GM19438 (cell line): ENCODE data around the gene EPS8L3.

Experiments used
- ATAC-seq: cut with Tn5 transposase; IDR thresholded peaks from one replicate; pipeline ENCODE4 v1.9.1; 2021; ENCODE audit warnings: low read depth; ENCODE audit not compliant: unreplicated experiment

The EPS8L3 gene

DNA sequence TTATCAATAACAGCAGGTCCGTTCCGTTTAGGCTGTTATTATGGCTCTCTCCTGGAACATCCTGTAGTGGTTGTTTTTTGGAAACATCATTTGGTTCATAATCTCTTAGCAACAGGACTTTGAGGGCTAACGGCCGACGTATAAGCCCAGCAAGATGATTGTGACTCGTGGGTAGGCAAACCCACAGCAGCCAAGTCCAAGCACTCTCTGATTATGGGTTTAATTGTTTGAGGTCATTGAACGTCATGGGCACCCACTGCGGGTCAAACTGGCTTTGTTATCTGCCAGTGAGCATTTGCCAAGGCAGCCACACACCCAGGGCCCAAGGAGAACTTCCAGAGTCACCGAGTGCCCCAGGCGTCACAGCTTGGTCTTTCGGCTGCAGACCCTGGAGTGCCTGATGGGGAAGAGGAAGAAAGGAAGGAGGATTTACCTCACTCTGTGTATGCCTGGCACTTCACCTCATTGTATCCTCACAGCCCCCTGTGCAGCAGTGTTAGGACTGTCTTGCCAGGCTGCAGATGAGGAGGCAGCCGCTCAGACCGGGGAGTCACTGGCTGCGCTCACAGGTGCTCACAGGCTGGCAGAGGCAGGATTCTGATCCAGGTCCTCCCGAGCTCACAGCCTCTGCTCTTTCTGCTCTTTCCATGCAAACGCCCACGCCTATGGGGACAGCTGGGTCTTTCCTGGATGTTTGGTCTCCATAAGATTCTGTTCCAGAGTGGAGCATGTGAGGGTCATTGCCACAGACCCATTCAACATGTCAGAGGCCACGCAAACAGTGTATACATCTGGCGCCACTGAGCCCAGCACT, 30.8 kb upstream of the EPS8L3 start:
- ATAC-seq = no peak

GRCh38 chr1:109793486-109794318, 30.0 kb upstream of the EPS8L3 start:
- no peak for ATAC-seq

DNA sequence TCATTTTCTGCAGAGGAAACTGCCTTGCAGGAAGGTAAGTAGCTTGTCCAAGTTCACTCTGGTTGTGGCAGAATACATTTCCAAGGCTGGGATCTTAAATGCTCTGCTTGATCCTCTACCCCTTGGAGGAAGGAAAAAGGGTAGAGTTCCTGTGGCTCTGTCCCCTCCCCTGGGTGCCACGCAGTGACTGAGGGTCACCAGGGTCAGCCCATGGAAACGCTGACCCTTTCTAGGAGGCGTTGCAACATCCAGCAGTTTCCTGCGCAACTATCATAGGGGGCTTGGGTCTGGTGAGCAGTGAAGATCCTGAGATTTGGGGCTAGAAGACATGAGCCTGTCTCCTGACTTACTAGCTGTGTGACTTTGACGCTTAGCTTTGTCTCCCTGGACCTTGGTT, 29.4 kb upstream of the EPS8L3 start:
- ATAC-seq = no peak

DNA sequence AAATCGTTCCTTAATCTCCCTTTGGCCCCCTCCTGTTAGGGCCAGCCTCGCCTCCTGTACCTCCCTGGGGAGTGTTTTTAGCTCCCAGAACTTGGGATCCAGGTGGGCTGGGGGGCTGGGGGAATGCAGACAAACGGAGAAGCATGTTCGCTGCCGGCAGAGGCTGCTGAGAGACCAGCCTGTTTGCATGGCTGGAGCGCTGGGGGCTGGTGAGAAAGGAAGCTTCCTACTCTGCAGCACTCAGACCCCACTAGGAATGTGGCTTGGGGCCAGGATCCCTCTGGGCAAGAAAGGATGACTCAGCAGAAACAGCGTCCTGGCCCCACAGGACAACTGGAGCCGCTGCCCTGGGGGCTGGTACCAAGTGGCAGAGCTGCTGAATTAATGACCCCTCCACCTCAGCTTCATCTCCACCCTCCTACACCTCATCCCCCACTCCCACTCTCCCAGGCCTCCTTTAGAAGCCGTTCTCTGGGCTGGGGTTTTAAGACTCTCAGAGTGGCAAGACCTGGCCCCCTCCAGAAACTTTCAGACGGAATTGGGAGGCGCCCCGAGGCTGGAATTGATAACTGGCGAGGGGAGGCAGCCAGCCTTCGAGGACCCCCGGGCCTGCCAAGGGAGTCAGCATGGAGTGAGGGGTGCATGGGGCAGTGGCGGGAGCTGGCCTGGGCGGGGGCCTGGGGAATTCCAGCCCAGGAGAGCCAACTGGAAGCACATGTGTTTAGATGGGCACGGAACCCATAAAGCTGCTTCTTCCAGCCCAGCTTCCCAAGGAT, 28.5 kb upstream of the EPS8L3 start:
- ATAC-seq = no peak

DNA sequence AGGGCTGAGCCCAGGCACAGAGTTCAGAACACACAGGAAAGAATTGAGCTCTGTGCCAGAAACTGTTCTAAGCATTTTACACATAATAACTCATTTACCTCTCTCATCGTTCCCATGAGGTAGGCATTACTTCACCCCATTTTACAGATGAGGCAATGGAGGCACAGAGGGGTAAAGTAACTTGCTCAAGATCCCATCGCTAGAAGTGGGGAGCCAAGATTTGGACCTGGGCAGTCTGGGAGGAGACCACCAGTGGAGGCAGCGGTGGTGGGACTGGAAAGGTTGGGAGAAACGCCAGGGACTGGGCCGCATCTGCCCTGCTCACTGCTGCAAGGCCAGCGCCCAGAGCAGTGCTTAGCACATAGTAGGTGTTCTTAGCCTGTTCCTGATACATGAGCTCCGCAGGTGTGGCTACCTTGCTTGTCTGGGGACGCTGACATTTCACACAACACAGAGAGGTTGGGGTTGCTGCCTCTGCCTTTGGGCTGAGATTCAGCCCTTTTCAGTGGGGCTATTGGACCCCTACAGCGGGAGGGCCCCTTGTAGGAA, 27.8 kb upstream of the EPS8L3 start:
- ATAC-seq = no peak

DNA sequence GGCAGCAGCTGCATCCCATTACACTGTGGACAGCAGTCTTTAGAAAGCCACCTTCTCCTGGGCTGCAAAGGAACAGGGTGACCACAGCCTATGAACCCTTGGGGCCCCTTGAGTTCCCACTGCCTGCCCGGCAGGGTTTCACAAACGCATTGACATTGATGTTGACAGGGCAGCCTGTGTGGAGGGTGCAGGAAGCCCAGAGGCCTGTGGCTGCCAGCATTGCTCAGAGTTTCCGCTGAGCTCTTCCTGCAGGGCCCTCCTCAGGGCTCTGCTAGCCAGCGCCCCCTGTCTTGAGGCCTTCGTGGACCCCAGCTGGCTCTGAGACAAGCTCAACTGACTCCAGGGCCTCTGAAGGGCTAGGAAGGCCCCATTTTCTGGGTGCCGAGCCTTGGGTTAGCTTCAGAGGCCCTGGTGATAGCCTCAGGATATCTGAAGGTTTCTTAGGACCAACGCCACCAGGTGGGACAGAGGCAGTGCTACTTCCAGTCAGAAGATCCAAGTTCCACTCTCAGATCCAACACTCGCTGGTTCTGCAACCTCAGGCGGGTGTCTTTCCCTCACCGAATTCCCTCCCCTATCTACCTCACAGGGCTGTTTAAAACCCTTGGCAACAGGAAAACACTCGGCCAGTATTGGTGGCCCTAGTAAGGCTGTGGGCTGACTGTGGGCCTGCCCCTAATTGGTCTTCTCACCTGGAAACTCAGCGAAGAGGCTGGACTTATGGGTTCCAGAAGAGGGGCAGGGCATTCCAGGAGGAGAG, 27.2 kb upstream of the EPS8L3 start:
- ATAC-seq = no peak

DNA sequence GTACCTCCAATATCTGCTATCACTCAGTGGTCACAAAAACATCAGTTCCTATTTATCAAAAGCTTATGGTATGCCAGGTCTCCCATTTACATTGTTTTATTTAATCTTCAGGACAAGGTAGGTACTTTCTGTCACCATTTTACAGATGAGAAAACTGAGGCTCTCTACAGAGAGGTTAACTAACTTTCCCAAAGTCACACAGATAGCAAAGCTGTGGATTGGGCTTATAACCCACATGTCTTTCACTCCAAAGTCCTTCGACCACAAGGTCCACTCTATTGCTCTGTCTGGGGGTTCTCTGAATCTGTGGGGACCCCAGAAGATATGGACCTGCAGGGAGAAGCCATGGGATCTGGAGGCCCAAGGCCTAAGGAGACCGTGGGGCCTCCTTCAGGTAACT, 26.6 kb upstream of the EPS8L3 start:
- ATAC-seq = no peak

GRCh38 chr1:109789551-109790180, 25.9 kb upstream of the EPS8L3 start:
- ATAC-seq = no peak

- no peak for ATAC-seq
Observed at GRCh38 chr1:109788695-109789521, 25.2 kb upstream of the EPS8L3 start.

- no peak for ATAC-seq
Observed at GRCh38 chr1:109787845-109788601, 24.3 kb upstream of the EPS8L3 start.

GRCh38 chr1:109787211-109787844, 23.6 kb upstream of the EPS8L3 start:
- no peak for ATAC-seq

DNA sequence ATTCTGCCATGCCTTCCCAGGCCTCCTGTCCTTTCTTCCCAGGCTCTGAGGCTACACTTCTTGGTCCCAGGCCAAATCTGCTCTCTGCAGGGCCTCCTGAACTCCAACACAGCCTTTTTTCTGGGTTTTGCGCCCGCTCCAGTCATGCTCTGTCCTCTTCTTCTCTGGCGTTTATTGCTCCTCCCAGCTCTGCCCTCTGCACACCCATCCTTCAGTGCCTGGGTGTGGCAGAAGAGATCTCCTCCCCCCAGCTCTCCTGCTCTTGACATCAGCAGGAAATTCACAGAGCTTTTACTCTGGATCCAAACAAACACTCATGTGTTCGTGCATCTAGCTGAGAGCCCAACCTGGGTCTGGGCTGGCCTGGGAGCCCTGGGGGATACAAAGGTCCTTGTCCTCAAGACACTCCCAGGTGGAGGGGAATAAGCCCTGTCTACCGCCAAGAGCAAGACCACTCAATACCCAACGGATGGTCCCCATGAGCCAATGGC, 22.9 kb upstream of the EPS8L3 start:
- no peak for ATAC-seq

- ATAC-seq = no peak
Observed at GRCh38 chr1:109786112-109786480, 22.4 kb upstream of the EPS8L3 start.

GRCh38 chr1:109785446-109786111, 21.9 kb upstream of the EPS8L3 start:
- no peak for ATAC-seq

GRCh38 chr1:109784551-109785252, 21.0 kb upstream of the EPS8L3 start:
- ATAC-seq = no peak

DNA sequence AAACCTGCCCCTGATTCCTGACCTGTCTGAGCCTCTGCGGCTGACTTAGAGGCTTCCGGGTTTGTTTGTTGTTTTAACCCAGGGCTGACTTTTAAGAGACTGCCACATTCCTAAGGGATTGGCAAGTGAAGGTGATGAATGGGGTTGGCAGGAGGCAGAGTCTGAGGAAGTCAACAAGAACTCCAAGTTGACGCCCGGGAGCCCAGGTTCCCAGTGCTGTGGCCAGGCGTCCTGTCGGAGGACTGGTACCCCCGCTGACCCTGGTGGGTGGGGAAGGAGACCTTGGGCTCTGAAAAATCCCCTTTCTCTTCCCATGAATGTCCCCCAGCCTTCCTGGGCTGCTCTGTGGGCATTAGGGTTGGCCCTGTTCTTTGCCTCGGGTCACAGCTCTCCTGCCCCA, 19.7 kb upstream of the EPS8L3 start:
- ATAC-seq = no peak
